SK-N-SH (cell line): ENCODE measurements around the gene PTPRG. TPM values are rescaled to one million over a fixed set of nuclear protein-coding genes. Genes with fewer than 3 reads are reported as not detected.
A peak's percentile ranks its signal among the peaks of the same experiment; 100 is the strongest.

Experiments used
- CTCF ChIA-PET: fragments of 300-600, 350-600 bp; formaldehyde crosslinking; extraction: SDS; loops from one replicate; lab custom pipeline; 2021; lab: Yijun Ruan, JAX
- POLR2A ChIA-PET: fragments of 350-600 bp; sonication (Branson Sonifier 250); formaldehyde crosslinking; extraction: SDS; loops from one replicate; lab custom pipeline; 2020; ENCODE audit warnings: antibody characterized with exemption, inconsistent platforms; lab: Yijun Ruan, JAX
- DNase-seq: peaks from one replicate; pipeline ENCODE4 v3.0.0; 2012
- H2AFZ ChIP-seq: fragments of 200-600 bp; sonication (generic); 2 replicates; pipeline ENCODE4 v1.8.1; 2016; ENCODE audit warnings: antibody characterized with exemption, mild to moderate bottlenecking, low read depth
- H3F3A ChIP-seq: fragments of 200-600 bp; sonication (generic); replicated peaks from 2 replicates; pipeline ENCODE3; 2016; ENCODE audit warnings: antibody characterized with exemption, mild to moderate bottlenecking; ENCODE audit not compliant: insufficient read depth
- H3K27ac ChIP-seq, 2 experiments: fragments of 200-500 bp in 1 of 2; fragments of 200-600 bp in 1 of 2; sonication (Bioruptor generic) in 1 of 2; sonication (generic), shearing (Covaris generic) in 1 of 2; 2 replicates each; pipeline versions ENCODE4 v1.5.1 to v1.6.1; 2014 to 2016; ENCODE audit warnings: low read depth in 2 of 2, inconsistent platforms in 1 of 2, low read length in 1 of 2, mild to moderate bottlenecking in 1 of 2, mixed read lengths in 1 of 2
- H3K27me3 ChIP-seq: fragments of 200-600 bp; sonication (generic), shearing (Covaris generic); 2 replicates; pipeline ENCODE4 v1.6.1; 2016; ENCODE audit warnings: mixed run types; ENCODE audit not compliant: insufficient read depth
- H3K36me3 ChIP-seq, 2 experiments: fragments of 200-500 bp in 1 of 2; fragments of 200-600 bp in 1 of 2; sonication (Bioruptor generic) in 1 of 2; sonication (generic) in 1 of 2; replicated peaks in 1 of 2; 2 replicates each; pipeline versions ENCODE3 to v1.5.1; 2014 to 2016; ENCODE audit warnings: low read length in 1 of 2, mild to moderate bottlenecking in 1 of 2; ENCODE audit not compliant: insufficient read depth in 2 of 2, control insufficient read depth in 1 of 2
- H3K4me1 ChIP-seq, 2 experiments: fragments of 200-500 bp in 1 of 2; fragments of 200-600 bp in 1 of 2; sonication (Bioruptor generic) in 1 of 2; sonication (generic), shearing (Covaris generic) in 1 of 2; 2 replicates each; pipeline versions ENCODE4 v1.5.1 to v1.6.1; 2014 to 2016; ENCODE audit warnings: low read depth in 1 of 2, low read length in 1 of 2, mixed run types in 1 of 2; ENCODE audit not compliant: insufficient read depth in 2 of 2, control insufficient read depth in 1 of 2
- H3K4me2 ChIP-seq: fragments of 200-600 bp; sonication (generic), shearing (Covaris generic); 2 replicates; pipeline ENCODE4 v1.6.1; 2017; ENCODE audit warnings: mixed run types
- H3K4me3 ChIP-seq, 2 experiments: fragments of 200-500 bp in 1 of 2; fragments of 200-600 bp in 1 of 2; sonication (Bioruptor generic) in 1 of 2; sonication (generic), shearing (Covaris generic) in 1 of 2; 2 replicates each; pipeline versions ENCODE4 v1.5.1 to v1.8.1; 2014 to 2016; ENCODE audit warnings: low read depth in 2 of 2, inconsistent platforms in 1 of 2, low read length in 1 of 2, mild to moderate bottlenecking in 1 of 2, mixed read lengths in 1 of 2, moderate library complexity in 1 of 2
- H3K79me2 ChIP-seq: fragments of 200-600 bp; sonication (generic); 2 replicates; pipeline ENCODE4 v1.8.1; 2017; ENCODE audit warnings: mild to moderate bottlenecking; ENCODE audit not compliant: insufficient read depth
- H3K9ac ChIP-seq: fragments of 200-600 bp; sonication (generic); 2 replicates; pipeline ENCODE4 v1.6.1; 2017; ENCODE audit warnings: mixed run types
- H3K9me2 ChIP-seq: fragments of 200-600 bp; sonication (generic); 2 replicates; pipeline ENCODE4 v1.6.1; 2017; ENCODE audit warnings: mixed run types
- H3K9me3 ChIP-seq: fragments of 200-600 bp; sonication (generic); 2 replicates; pipeline ENCODE4 v1.6.1; 2017; ENCODE audit warnings: mixed run types, mild to moderate bottlenecking, moderate library complexity
- H4K20me1 ChIP-seq: fragments of 200-600 bp; sonication (generic); 2 replicates; pipeline ENCODE4 v1.6.1; 2017; ENCODE audit warnings: mild to moderate bottlenecking, mixed run types; ENCODE audit not compliant: insufficient read depth
- CHD2 ChIP-seq: fragments of 150-350 bp; IDR thresholded peaks from 2 replicates; pipeline ENCODE4 v1.6.1; 2018; ENCODE audit warnings: low read length; ENCODE audit not compliant: partially characterized antibody
- ELF1 ChIP-seq: IDR thresholded peaks from 2 replicates; pipeline ENCODE4 v1.4.0; 2012
- EP300 ChIP-seq, 2 experiments: IDR thresholded peaks; 2 replicates each; pipeline versions ENCODE4 v1.4.0 to v1.6.1; 2012; ENCODE audit warnings: borderline replicate concordance in 1 of 2, low read depth in 1 of 2, low read length in 1 of 2
- EZH2phosphoT487 ChIP-seq: fragments of 200-600 bp; sonication (generic); IDR thresholded peaks from 2 replicates; pipeline ENCODE4 v1.6.1; 2017; ENCODE audit warnings: low read depth, mixed run types, mild to moderate bottlenecking, antibody characterized with exemption, moderate library complexity, borderline replicate concordance
- FOSL2 ChIP-seq: IDR thresholded peaks from 2 replicates; pipeline ENCODE4 v1.4.0; 2012; ENCODE audit warnings: low read depth, mild to moderate bottlenecking, moderate library complexity, borderline replicate concordance
- FOXJ3 ChIP-seq: sonication (generic); formaldehyde crosslinking; IDR thresholded peaks from 2 replicates; pipeline ENCODE4 v1.5.1; 2020; ENCODE audit warnings: mild to moderate bottlenecking, missing genetic modification reagents
- GABPA ChIP-seq: IDR thresholded peaks from 2 replicates; pipeline ENCODE4 v1.4.0; 2012; ENCODE audit warnings: low read depth, mild to moderate bottlenecking
- MAX ChIP-seq: IDR thresholded peaks from 2 replicates; pipeline ENCODE4 v1.4.0; 2012; ENCODE audit warnings: low read depth
- MEF2A ChIP-seq: IDR thresholded peaks from 2 replicates; pipeline ENCODE4 v1.4.0; 2012; ENCODE audit warnings: low read depth, borderline replicate concordance
- MXI1 ChIP-seq: IDR thresholded peaks from 2 replicates; pipeline ENCODE4 v1.6.1; 2012; ENCODE audit warnings: mild to moderate bottlenecking, low read depth, low read length, improper control_type of control experiment
- POLR2AphosphoS5 ChIP-seq: IDR thresholded peaks from 2 replicates; pipeline ENCODE4 v1.6.1; 2012; ENCODE audit warnings: low read depth, low read length
- RCOR1 ChIP-seq: fragments of 150-350 bp; IDR thresholded peaks from 2 replicates; pipeline ENCODE4 v1.6.1; 2017; ENCODE audit warnings: antibody characterized with exemption, low read length
- RFX5 ChIP-seq: IDR thresholded peaks from 2 replicates; pipeline ENCODE4 v1.6.1; 2012; ENCODE audit warnings: mild to moderate bottlenecking, improper control_type of control experiment, low read length
- SIN3A ChIP-seq: IDR thresholded peaks from 2 replicates; pipeline ENCODE4 v1.6.1; 2012; ENCODE audit warnings: low read depth, mild to moderate bottlenecking, low read length, moderate library complexity, borderline replicate concordance
- SMC3 ChIP-seq: IDR thresholded peaks from 2 replicates; pipeline ENCODE4 v1.6.1; 2012; ENCODE audit warnings: low read depth, low read length, improper control_type of control experiment
- TCF12 ChIP-seq: IDR thresholded peaks from 2 replicates; pipeline ENCODE4 v1.4.0; 2012
- USF1 ChIP-seq: IDR thresholded peaks from 2 replicates; pipeline ENCODE4 v1.4.0; 2012; ENCODE audit warnings: low read depth, borderline replicate concordance
- ZBTB33 ChIP-seq: IDR thresholded peaks from 2 replicates; pipeline ENCODE4 v1.4.0; 2012; ENCODE audit warnings: low read depth, borderline replicate concordance
- WGBS: methylation state at CpG from one replicate; pipeline ENCODE4 v1.1.6; 2017; ENCODE audit warnings: low lambda C conversion rate; 5-methylcytosine and 5-hydroxymethylcytosine counted together
- polyA plus RNA-seq, 3 experiments: library from polyadenylated mRNA; depleted of rRNA; stranded (reverse); fragments of >200 nt; gene quantifications; 2 replicates each; pipeline ENCODE4 v1.2.3, GENCODE V29; 2012
- TF ChIP-seq, protein P1 (sequence below): IDR thresholded peaks from 2 replicates; pipeline ENCODE4 v1.6.1; 2012; ENCODE audit warnings: mild to moderate bottlenecking, low read depth, low read length, moderate library complexity
- TF ChIP-seq, protein P2 (sequence below): fragments of 200-600 bp; sonication (generic); IDR thresholded peaks from 2 replicates; pipeline ENCODE4 v1.6.1; 2017; ENCODE audit warnings: antibody characterized with exemption, mild to moderate bottlenecking, moderate library complexity

PTPRG gene
- polyA plus RNA-seq, 1 of the 3 experiments (the other 2 are of a cell fraction) = 14.1 TPM

GRCh38 chr3:62229211-62229610 is 667.8 kb downstream of the PTPRG start:
- 74% methylated on average over 5 of the region's 5 CpGs for WGBS
- no peak overlapping the region for H3K4me3 ChIP-seq
- no peaks in the 10 kb centered on the region for H3K4me1 ChIP-seq
- no peaks in the 10 kb centered on the region for H3F3A ChIP-seq
- ChIA-PET POLR2A (no interaction called here), CTCF (interaction anchor here (0.8 to 3.6 kb wide), 11 partner anchors 8 to 361 kb away, joined by 3 to 30 read pairs (median 4); no protein-coding TSS in a partner anchor)
- no peak overlapping the region for H2AFZ ChIP-seq
- H3K4me2 ChIP-seq = no peak overlapping the region
- no peaks in the 10 kb centered on the region for H3K79me2 ChIP-seq
- no peaks in the 10 kb centered on the region for H4K20me1 ChIP-seq
- H3K36me3 ChIP-seq = no peaks in the 10 kb centered on the region
- no peak for DNase-seq
- H3K27ac ChIP-seq = no peak overlapping the region
- no peaks in the 10 kb centered on the region for H3K9me2 ChIP-seq
- H3K9ac ChIP-seq = no peak overlapping the region
- H3K27me3 ChIP-seq = no peaks in the 10 kb centered on the region
- H3K9me3 ChIP-seq = no peaks in the 10 kb centered on the region
- no peak for TF ChIP-seq RFX5
- TF ChIP-seq USF1 = no peak
- no peak for TF ChIP-seq POLR2AphosphoS5
- TF ChIP-seq CHD2 = no peak
- no peak for TF ChIP-seq MAX

- no peaks in the 10 kb centered on the region for H4K20me1 ChIP-seq
- ChIA-PET POLR2A (no interaction called here), CTCF (interaction anchor here (0.6 to 3.6 kb wide), 18 partner anchors 8 to 361 kb away, joined by 3 to 30 read pairs (median 4); no protein-coding TSS in a partner anchor)
- H2AFZ ChIP-seq = no peak overlapping the region
- no peak overlapping the region for H3K4me2 ChIP-seq
- WGBS = 43% methylated on average over 1 of the region's 1 CpG
- H3K27ac ChIP-seq = no peak overlapping the region
- no peak overlapping the region for H3K4me3 ChIP-seq
- no peaks in the 10 kb centered on the region for H3K9me2 ChIP-seq
- DNase-seq = peak; percentile 40
- no peaks in the 10 kb centered on the region for H3K27me3 ChIP-seq
- H3F3A ChIP-seq = no peaks in the 10 kb centered on the region
- no peaks in the 10 kb centered on the region for H3K36me3 ChIP-seq
- H3K9me3 ChIP-seq = no peaks in the 10 kb centered on the region
- no peaks in the 10 kb centered on the region for H3K4me1 ChIP-seq
- no peaks in the 10 kb centered on the region for H3K79me2 ChIP-seq
- no peak overlapping the region for H3K9ac ChIP-seq
- TF ChIP-seq MXI1 (no peak), MEF2A (no peak), CHD2 (no peak), SMC3 (peak; percentile 29; the same call in 1 of the 2 replicates), FOXJ3 (no peak), FOSL2 (no peak), SIN3A (no peak), EZH2phosphoT487 (no peak), EP300 (IDR thresholded peaks at IDR 0.05; ENCODE audit: borderline replicate concordance in 1 of 2, low read depth in 1 of 2, low read length in 1 of 2) (no peak), RCOR1 (no peak), ELF1 (no peak), TCF12 (no peak), ZBTB33 (no peak), GABPA (no peak)
- TF ChIP-seq, protein P1, sequence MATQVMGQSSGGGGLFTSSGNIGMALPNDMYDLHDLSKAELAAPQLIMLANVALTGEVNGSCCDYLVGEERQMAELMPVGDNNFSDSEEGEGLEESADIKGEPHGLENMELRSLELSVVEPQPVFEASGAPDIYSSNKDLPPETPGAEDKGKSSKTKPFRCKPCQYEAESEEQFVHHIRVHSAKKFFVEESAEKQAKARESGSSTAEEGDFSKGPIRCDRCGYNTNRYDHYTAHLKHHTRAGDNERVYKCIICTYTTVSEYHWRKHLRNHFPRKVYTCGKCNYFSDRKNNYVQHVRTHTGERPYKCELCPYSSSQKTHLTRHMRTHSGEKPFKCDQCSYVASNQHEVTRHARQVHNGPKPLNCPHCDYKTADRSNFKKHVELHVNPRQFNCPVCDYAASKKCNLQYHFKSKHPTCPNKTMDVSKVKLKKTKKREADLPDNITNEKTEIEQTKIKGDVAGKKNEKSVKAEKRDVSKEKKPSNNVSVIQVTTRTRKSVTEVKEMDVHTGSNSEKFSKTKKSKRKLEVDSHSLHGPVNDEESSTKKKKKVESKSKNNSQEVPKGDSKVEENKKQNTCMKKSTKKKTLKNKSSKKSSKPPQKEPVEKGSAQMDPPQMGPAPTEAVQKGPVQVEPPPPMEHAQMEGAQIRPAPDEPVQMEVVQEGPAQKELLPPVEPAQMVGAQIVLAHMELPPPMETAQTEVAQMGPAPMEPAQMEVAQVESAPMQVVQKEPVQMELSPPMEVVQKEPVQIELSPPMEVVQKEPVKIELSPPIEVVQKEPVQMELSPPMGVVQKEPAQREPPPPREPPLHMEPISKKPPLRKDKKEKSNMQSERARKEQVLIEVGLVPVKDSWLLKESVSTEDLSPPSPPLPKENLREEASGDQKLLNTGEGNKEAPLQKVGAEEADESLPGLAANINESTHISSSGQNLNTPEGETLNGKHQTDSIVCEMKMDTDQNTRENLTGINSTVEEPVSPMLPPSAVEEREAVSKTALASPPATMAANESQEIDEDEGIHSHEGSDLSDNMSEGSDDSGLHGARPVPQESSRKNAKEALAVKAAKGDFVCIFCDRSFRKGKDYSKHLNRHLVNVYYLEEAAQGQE = no peak
- TF ChIP-seq, protein P2, sequence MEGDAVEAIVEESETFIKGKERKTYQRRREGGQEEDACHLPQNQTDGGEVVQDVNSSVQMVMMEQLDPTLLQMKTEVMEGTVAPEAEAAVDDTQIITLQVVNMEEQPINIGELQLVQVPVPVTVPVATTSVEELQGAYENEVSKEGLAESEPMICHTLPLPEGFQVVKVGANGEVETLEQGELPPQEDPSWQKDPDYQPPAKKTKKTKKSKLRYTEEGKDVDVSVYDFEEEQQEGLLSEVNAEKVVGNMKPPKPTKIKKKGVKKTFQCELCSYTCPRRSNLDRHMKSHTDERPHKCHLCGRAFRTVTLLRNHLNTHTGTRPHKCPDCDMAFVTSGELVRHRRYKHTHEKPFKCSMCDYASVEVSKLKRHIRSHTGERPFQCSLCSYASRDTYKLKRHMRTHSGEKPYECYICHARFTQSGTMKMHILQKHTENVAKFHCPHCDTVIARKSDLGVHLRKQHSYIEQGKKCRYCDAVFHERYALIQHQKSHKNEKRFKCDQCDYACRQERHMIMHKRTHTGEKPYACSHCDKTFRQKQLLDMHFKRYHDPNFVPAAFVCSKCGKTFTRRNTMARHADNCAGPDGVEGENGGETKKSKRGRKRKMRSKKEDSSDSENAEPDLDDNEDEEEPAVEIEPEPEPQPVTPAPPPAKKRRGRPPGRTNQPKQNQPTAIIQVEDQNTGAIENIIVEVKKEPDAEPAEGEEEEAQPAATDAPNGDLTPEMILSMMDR = peak; percentile 45
These were observed 668.5 kb downstream of the PTPRG start for GRCh38 chr3:62229908-62230307.
